ENCODE data around the gene NTM.

NTM gene

DNA sequence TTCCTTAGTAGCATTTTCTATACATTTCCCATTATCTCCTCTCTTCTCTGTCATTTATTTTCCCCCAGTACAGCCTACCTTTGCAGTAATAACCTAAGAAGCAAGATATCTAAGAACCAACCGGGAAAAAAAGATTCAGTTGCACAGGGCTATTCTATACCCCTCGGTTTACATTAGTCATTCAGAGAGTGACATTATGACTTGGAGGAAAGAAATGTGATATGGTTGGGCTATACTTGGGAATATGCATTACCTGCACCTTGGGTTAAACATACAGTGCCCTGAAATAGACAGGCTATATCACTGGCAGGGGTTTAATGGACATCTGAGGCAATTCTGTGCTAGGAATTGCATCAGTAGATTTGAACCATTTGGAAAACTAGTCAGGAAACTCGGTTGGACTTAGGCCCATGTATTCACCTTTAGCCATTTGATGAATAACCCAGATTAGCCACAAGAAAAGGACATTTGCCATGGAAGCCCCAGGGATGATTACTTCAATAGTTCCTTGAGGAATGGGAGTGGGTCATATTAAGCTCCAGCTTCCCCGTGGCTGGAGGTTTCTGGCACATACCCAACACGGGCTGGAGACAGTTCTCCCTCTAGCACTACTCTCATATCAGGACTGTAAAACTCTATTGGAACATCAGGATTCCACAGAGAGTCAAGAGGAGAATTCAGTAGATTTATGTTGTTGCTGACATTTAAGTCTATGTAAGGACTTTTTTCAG lies 973.2 kb downstream of the NTM start:
- H3K9me3 ChIP-seq (ENCODE audit: low read length): no peaks in the 10 kb centered on the region
- H3K36me3 ChIP-seq (ENCODE audit: insufficient read depth, low read length): no peaks in the 10 kb centered on the region
- H3K4me3 ChIP-seq (ENCODE audit: low read length): no peak overlapping the region
- H3K27me3 ChIP-seq (ENCODE audit: insufficient read depth, low read length): no peaks in the 10 kb centered on the region
- H2AFZ ChIP-seq (ENCODE audit: low read depth, low read length): no peak overlapping the region
- no peaks in the 10 kb centered on the region for H3K4me1 ChIP-seq (ENCODE audit: insufficient read depth, low read length)

DNA sequence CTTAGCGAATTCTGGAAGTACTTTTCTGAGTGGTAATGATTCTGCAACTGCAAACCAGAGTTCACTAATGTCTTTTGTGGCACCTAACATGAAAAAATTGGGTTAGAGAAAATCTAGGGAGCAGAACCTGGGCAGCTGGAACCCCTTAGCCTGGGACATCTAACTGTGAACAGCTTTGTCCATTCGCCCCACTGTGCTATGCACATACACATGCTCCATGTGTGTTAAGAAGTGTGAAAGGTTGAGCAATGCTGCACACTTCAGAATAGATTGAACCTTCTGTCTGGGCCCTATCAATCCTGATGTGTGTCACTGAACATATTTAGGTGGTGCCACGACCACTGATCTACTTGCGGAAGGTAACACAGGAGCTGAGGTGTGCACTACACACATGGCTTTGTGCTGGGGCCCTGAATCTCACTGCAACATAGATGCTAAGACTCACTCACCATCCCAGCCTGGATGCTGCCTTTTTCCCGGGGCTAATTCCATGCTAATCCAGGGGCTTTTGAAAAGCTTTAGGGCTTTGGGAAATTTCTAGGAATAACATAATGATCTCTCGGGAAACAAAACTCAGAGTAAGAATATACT lies 976.2 kb downstream of the NTM start:
- H2AFZ ChIP-seq (ENCODE audit: low read depth, low read length): no peak overlapping the region
- no peaks in the 10 kb centered on the region for H3K4me1 ChIP-seq (ENCODE audit: insufficient read depth, low read length)
- H3K9me3 ChIP-seq (ENCODE audit: low read length): no peaks in the 10 kb centered on the region
- no peaks in the 10 kb centered on the region for H3K36me3 ChIP-seq (ENCODE audit: insufficient read depth, low read length)
- H3K4me3 ChIP-seq (ENCODE audit: low read length): no peak overlapping the region
- H3K27me3 ChIP-seq (ENCODE audit: insufficient read depth, low read length): peaks cover 2% of the 10 kb centered on the region

DNA sequence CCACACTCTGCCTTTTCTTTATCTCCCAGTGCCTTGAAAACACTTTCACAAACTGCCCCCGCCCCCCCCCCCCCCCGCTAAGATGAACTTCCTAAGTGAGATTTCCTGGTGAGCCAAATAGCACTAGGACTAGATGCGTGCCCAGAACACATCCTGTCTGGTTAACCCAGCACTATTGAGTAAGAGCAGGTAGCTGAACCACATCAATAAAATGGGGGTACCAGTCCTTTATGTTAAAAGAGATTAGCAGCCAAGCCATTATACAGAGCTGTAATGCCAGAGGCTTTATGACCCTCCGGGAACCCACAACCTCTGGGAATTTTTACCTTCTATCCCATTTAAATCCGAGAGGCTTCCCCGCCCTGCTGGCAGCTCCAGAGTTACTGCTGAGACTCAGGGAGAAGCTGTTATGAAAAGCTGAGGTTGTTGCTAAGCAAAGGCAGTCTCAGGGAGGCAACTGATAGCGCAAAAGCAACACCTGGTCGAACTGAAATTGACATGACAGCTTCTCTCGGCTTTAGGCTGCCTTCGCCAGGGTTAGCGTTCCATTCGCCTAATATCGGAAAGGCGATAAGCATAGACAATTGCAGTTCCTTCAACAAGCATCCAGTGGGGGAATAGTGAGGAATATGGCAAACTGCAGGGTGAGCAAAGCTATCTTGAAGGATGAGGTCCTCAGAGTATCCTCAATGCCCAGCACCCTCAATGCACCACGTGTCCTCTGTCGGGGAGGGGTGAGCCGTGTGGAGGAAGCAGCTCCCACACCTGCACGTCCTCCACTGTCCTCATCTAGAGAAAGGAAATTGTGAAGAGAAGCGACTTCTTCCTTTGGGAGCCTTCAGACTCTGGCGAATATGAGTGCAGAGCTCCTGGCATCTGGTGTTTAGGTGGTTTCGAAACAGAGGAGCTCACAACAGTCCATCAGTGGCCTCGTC lies 977.0 kb downstream of the NTM start:
- Histone ChIP-seq H3K4me3 (ENCODE audit: low read length) (no peak overlapping the region), H3K27me3 (ENCODE audit: insufficient read depth, low read length) (peaks cover 2% of the 10 kb centered on the region), H3K9me3 (ENCODE audit: low read length) (no peaks in the 10 kb centered on the region), H2AFZ (ENCODE audit: low read depth, low read length) (no peak overlapping the region), H3K36me3 (ENCODE audit: insufficient read depth, low read length) (no peaks in the 10 kb centered on the region), H3K4me1 (ENCODE audit: insufficient read depth, low read length) (no peaks in the 10 kb centered on the region)

DNA sequence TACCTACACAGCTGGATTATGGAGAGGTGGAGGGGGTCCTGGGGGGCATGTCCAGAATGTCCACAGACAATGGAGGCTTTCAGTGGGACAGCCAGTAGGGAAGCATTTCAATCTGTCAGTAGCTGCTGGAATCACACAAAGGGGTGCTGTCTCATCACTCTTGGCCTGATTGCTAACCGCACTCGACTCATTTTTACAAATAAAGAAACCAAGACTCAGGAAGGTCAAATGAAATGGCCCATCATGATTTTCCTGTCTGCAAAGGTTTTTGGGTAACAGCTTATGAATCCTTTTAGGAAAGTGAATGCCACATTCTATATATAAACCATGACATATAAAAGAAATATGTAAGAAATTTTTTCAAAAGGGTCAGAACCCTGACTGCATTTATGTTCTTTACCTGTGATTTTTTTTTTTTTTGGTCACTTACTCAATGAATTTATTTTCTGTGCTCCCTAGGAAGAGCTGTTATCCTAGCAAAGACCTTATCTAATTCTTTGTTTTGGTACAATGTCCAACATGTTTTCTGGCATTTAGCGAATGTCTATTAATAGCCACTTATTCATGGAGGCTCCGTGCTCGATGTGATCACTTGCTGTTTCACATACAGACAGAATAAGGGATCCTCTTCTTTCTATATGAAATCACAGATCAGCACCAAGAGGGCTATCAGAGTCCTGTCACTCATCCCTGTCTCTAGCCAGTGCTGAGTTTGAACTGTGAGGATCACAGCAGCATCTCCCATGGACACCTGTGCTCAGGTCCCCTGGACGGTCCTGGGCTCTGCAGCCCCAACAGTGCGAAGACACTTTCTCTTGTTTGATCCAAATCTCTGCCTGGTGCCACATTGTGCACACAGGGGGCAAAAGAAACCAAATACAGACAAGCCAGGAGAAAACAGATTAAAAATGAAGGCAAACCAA lies 979.7 kb downstream of the NTM start:
- Histone ChIP-seq H3K4me3 (ENCODE audit: low read length) (no peak overlapping the region), H3K27me3 (ENCODE audit: insufficient read depth, low read length) (peaks cover 2% of the 10 kb centered on the region), H3K4me1 (ENCODE audit: insufficient read depth, low read length) (no peaks in the 10 kb centered on the region), H3K9me3 (ENCODE audit: low read length) (no peaks in the 10 kb centered on the region), H2AFZ (ENCODE audit: low read depth, low read length) (no peak overlapping the region), H3K36me3 (ENCODE audit: insufficient read depth, low read length) (no peaks in the 10 kb centered on the region)

DNA sequence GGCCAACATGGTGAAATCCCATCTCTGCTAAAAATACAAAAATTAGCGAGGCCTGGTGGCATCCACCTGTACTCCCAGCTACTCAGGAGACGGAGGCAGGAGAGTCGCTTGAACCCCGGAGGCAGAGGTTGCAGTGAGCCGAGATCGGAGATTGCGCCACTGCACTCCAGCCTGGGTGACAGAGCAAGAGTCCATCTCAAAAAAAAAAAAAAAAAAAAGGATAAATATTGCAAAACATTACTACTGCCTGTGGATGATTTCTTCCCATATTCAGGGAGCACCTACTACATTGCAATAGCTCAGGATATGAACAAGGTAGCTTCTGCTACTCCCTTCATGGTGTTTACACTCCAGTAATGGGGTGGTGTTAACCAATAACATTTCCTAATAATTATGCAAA lies 980.6 kb downstream of the NTM start:
- H2AFZ ChIP-seq (ENCODE audit: low read depth, low read length): no peak overlapping the region
- no peaks in the 10 kb centered on the region for H3K9me3 ChIP-seq (ENCODE audit: low read length)
- peaks cover 2% of the 10 kb centered on the region for H3K27me3 ChIP-seq (ENCODE audit: insufficient read depth, low read length)
- no peaks in the 10 kb centered on the region for H3K4me1 ChIP-seq (ENCODE audit: insufficient read depth, low read length)
- H3K4me3 ChIP-seq (ENCODE audit: low read length): no peak overlapping the region
- no peaks in the 10 kb centered on the region for H3K36me3 ChIP-seq (ENCODE audit: insufficient read depth, low read length)

DNA sequence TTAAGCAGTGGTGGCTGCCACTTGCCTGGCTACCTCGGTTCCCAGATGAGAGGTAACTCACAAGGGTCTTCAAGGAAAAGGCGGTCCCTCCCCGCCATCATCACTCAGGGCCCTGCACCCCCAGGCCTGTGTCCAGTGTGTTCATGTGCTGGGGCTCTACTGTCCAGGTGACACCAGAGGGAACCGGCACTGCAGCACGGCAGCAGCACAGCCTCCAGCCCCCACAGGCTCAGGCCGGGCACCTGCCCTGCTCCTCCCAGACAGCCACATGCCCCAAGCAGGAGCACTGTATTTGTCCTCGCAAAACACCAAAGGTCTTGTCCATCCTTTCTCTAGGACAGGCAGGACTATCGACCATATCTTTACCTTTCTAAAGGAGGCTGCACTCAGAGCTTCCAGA lies 982.1 kb downstream of the NTM start:
- Histone ChIP-seq H2AFZ (ENCODE audit: low read depth, low read length) (no peak overlapping the region), H3K36me3 (ENCODE audit: insufficient read depth, low read length) (no peaks in the 10 kb centered on the region), H3K4me1 (ENCODE audit: insufficient read depth, low read length) (no peaks in the 10 kb centered on the region), H3K27me3 (ENCODE audit: insufficient read depth, low read length) (peaks cover 2% of the 10 kb centered on the region), H3K9me3 (ENCODE audit: low read length) (no peaks in the 10 kb centered on the region), H3K4me3 (ENCODE audit: low read length) (no peak overlapping the region)

DNA sequence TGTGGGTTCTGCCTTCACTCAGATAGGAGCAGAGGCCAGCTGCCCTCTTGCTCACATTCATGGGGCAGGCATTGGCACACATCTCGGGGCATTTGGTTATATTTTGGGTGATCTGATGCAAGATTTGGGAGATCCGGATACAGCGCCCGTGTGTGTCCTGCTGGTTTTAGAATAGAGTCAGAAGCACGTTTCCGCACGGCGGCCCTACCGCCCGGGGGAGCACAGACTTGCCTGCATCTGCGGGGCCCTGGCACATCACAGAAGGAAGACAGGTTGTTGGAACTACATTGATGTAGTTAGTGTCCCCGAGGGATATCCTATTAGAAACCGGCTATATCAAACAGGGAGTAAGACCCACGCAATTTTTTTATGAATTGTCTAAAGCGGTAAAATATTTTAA lies 982.8 kb downstream of the NTM start:
- Histone ChIP-seq H3K4me1 (ENCODE audit: insufficient read depth, low read length) (no peaks in the 10 kb centered on the region), H3K4me3 (ENCODE audit: low read length) (no peak overlapping the region), H3K9me3 (ENCODE audit: low read length) (no peaks in the 10 kb centered on the region), H3K36me3 (ENCODE audit: insufficient read depth, low read length) (no peaks in the 10 kb centered on the region), H2AFZ (ENCODE audit: low read depth, low read length) (no peak overlapping the region), H3K27me3 (ENCODE audit: insufficient read depth, low read length) (peaks cover 2% of the 10 kb centered on the region)

DNA sequence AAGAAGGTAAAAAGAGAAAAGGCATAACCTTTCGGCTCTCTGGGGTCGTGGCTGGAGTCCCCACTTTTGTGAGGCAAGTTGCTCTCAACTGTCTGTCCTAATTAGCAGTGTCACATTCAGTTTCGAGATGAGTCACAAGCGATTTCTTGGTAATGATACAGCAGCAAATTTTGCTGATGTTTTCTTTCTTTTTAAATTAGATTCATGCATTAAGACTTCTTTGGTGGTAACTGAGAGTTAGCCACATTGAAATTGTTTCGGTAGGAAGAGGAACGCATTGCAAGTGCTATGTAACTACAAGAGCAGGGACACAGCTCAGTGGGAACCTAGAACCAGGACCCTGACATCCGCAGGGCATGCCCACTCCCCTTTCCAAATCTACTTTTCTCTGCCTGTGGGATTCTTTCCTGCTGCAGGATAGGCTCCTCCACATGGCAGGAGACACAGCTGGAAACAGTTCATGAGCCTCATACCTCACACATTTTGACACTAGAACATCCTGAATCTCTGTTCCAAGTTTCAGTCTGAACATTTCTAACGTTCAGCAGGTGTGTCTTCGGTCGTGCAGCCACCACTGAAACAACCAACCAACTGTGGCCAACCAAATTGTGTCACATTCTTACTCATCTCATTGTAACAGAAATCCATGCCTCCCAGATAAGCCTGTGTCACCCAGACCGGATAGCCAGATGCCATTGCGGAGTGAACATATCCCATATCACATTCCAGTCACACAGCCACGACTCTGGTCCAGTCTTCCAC lies 987.6 kb downstream of the NTM start:
- H3K27me3 ChIP-seq (ENCODE audit: insufficient read depth, low read length): no peaks in the 10 kb centered on the region
- H2AFZ ChIP-seq (ENCODE audit: low read depth, low read length): no peak overlapping the region
- H3K4me1 ChIP-seq (ENCODE audit: insufficient read depth, low read length): no peaks in the 10 kb centered on the region
- H3K36me3 ChIP-seq (ENCODE audit: insufficient read depth, low read length): no peaks in the 10 kb centered on the region
- no peaks in the 10 kb centered on the region for H3K9me3 ChIP-seq (ENCODE audit: low read length)
- no peak overlapping the region for H3K4me3 ChIP-seq (ENCODE audit: low read length)

DNA sequence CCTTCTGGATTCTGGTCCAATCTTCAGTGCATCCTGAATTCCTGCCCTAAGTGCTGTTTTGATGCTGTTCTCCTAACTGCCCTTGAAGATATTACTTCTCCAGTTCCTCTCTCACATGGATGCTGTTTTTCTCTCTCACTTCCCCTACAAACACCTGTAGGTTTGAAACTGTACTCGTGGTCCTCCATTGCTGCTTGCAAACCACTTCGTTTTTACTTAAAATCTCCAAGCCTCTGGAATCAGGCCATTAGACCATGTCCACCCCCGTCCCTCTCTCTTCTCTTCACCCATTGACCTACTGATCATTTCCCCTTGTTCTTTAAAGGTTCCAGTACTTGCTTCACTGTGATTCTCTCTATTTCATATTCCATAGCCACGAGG lies 988.1 kb downstream of the NTM start:
- H3K4me1 ChIP-seq (ENCODE audit: insufficient read depth, low read length): no peaks in the 10 kb centered on the region
- H3K4me3 ChIP-seq (ENCODE audit: low read length): no peak overlapping the region
- H3K36me3 ChIP-seq (ENCODE audit: insufficient read depth, low read length): no peaks in the 10 kb centered on the region
- no peaks in the 10 kb centered on the region for H3K9me3 ChIP-seq (ENCODE audit: low read length)
- H2AFZ ChIP-seq (ENCODE audit: low read depth, low read length): no peak overlapping the region
- H3K27me3 ChIP-seq (ENCODE audit: insufficient read depth, low read length): no peaks in the 10 kb centered on the region

DNA sequence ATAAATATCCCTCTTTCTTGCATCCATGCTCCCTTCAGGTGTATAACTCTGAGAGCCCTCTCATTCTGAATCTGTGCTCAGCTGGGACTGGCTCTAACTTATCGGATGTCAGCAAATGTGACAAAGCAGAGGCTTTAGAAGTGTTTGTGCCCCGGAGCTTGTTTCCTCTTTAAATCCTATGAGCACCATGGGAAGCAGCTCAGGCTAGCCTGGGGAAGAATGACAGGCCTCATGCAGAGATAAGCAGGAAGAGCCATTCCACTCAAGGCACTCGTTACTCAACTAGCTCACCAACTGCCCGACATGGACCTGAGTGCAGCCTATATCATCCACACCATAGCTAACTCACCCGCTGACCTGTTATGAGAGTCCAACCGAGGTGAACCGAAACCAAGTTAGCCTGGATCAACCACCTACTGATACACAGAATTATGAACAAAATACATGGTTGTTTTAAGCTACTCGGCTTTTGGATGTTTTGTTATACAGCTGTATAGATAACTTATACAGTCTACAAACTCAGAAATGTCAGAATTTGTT lies 990.7 kb downstream of the NTM start:
- H3K9me3 ChIP-seq (ENCODE audit: low read length): no peaks in the 10 kb centered on the region

DNA sequence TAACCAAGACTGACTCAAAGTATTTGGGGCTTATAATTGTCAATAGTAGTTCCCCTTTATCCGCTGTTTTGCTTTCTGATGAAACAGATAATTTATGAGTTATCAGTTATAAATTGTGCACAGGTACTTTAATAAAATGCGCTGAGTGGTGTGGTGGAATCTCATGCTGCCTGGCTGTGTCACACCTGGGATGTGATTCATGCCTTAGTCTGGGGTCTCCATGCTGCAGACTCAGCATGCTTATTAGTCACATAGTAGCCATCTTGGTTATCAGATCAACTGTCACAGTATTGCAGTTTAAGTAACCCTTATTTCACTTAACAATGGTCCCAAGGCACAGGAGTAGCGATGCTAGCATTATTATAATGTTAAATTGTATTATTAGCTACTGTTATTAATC lies 995.2 kb downstream of the NTM start:
- Histone ChIP-seq H2AFZ (ENCODE audit: low read depth, low read length) (no peak overlapping the region), H3K9me3 (ENCODE audit: low read length) (no peaks in the 10 kb centered on the region), H3K4me1 (ENCODE audit: insufficient read depth, low read length) (no peaks in the 10 kb centered on the region), H3K36me3 (ENCODE audit: insufficient read depth, low read length) (no peaks in the 10 kb centered on the region), H3K4me3 (ENCODE audit: low read length) (no peak overlapping the region), H3K27me3 (ENCODE audit: insufficient read depth, low read length) (no peaks in the 10 kb centered on the region)

More for the DNA sequence above, 990.7 kb downstream of the NTM start:
- H3K27me3 ChIP-seq (ENCODE audit: insufficient read depth, low read length): no peaks in the 10 kb centered on the region
- no peaks in the 10 kb centered on the region for H3K4me1 ChIP-seq (ENCODE audit: insufficient read depth, low read length)
- H2AFZ ChIP-seq (ENCODE audit: low read depth, low read length): no peak overlapping the region
- no peak overlapping the region for H3K4me3 ChIP-seq (ENCODE audit: low read length)
- no peaks in the 10 kb centered on the region for H3K36me3 ChIP-seq (ENCODE audit: insufficient read depth, low read length)

DNA sequence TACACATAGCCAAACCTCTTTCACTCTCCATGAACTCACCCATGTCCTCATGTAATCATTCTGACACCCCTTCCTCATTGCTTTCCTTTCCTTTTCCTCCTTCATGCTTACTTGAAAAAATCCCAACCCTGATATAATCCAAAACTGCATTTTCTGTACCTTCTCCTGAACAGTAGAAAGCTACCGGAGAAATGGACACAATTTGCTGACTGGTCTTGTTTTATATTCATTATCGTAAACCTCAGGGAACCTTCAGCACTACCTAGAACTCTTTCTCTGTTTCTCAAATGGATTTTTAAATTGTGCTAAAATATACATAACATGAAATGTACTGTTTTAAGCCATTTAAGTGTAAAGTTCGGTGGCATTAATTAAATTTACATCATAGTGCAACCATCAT lies 996.9 kb downstream of the NTM start:
- H3K9me3 ChIP-seq (ENCODE audit: low read length): no peaks in the 10 kb centered on the region
- no peaks in the 10 kb centered on the region for H3K27me3 ChIP-seq (ENCODE audit: insufficient read depth, low read length)
- H3K36me3 ChIP-seq (ENCODE audit: insufficient read depth, low read length): no peaks in the 10 kb centered on the region
- H2AFZ ChIP-seq (ENCODE audit: low read depth, low read length): no peak overlapping the region
- no peak overlapping the region for H3K4me3 ChIP-seq (ENCODE audit: low read length)
- H3K4me1 ChIP-seq (ENCODE audit: insufficient read depth, low read length): no peaks in the 10 kb centered on the region

Measured in neuron (in vitro differentiated cells).